Activated CD4-positive, alpha-beta memory T cell treated with anti-CD3 and anti-CD28 coated beads for 36 hours (primary cell): ENCODE data around the gene COG8. TPM values are rescaled to one million over a fixed set of nuclear protein-coding genes. Genes with fewer than 3 reads are reported as not detected.

Experiments used
- total RNA-seq, 2 experiments: library from RNA; stranded (reverse); gene quantifications; one replicate each; pipeline ENCODE4 v1.2.3, GENCODE V29; 2021

Gene COG8
- total RNA-seq, 2 experiments from 2014 or later: 25.4 to 27.9 TPM

Other genes with a start within 250 kb of the COG8 start
- gene HAS3, start 233.9 kb downstream of the COG8 start, total RNA-seq: under 1 TPM; 0.10 to 0.21 TPM
- 100 to 1,000 TPM; 120 to 132 TPM for gene CHTF8, start 207.0 kb downstream of the COG8 start, total RNA-seq
- gene UTP4, start 206.9 kb downstream of the COG8 start, total RNA-seq: 100 to 1,000 TPM; 104 to 106 TPM
- 10 to 100 TPM; 19.8 to 20.1 TPM for gene SNTB2, start 152.4 kb downstream of the COG8 start, total RNA-seq
- gene VPS4A, start 28.2 kb downstream of the COG8 start, total RNA-seq: 10 to 100 TPM; 32.1 to 33.0 TPM
- 10 to 100 TPM; 16.2 to 17.6 TPM for gene PDF, start 9.0 kb downstream of the COG8 start, total RNA-seq
- 10 to 100 TPM; 43.3 to 47.1 TPM for gene NIP7, start 208 bp upstream of the COG8 start, total RNA-seq
- gene TMED6, start 12.2 kb upstream of the COG8 start, total RNA-seq: under 1 TPM; 0.58 to 0.86 TPM
- 10 to 100 TPM; 39.5 to 42.5 TPM for gene TERF2, start 46.4 kb upstream of the COG8 start, total RNA-seq
- 100 to 1,000 TPM; 147 to 152 TPM for gene CYB5B, start 85.1 kb upstream of the COG8 start, total RNA-seq
- 10 to 100 TPM; 28.2 to 32.7 TPM for gene NFAT5, start 226.4 kb upstream of the COG8 start, total RNA-seq